Small intestine (tissue), 7 donors: ENCODE measurements around the gene SIK3. TPM values are rescaled to one million over a fixed set of nuclear protein-coding genes. Genes with fewer than 3 reads are reported as not detected.

Experiments used
- DNase-seq, 2 donors: peaks; one replicate each; pipeline versions ENCODE4 v3.0.0 to v3.0.0-alpha.2; 2013
- FAIRE-seq: peaks from 2 replicates; lab custom pipeline; 2012; peaks lifted over from hg19 to GRCh38; lab: Jason Lieb, UNC
- H3K27ac ChIP-seq, 3 donors: one replicate each; pipeline ENCODE4 v1.5.1; 2013; ENCODE audit warnings: low read length in 2 of 3, mild to moderate bottlenecking in 2 of 3, control low read depth in 1 of 3, inconsistent platforms in 1 of 3, low read depth in 1 of 3, moderate library complexity in 1 of 3
- H3K27me3 ChIP-seq, 3 donors: one replicate each; pipeline ENCODE4 v1.6.1; 2013; ENCODE audit warnings: low read length in 3 of 3, inconsistent platforms in 1 of 3; ENCODE audit not compliant: control insufficient read depth in 3 of 3, insufficient read depth in 3 of 3
- H3K36me3 ChIP-seq, 3 donors: one replicate each; pipeline ENCODE4 v1.6.1; 2013; ENCODE audit warnings: low read length in 3 of 3, inconsistent platforms in 1 of 3, low read depth in 1 of 3, mild to moderate bottlenecking in 1 of 3, moderate library complexity in 1 of 3; ENCODE audit not compliant: control insufficient read depth in 3 of 3, insufficient read depth in 2 of 3
- H3K4me1 ChIP-seq, 3 donors: one replicate each; pipeline ENCODE4 v1.6.1; 2013; ENCODE audit warnings: low read length in 2 of 3, inconsistent platforms in 1 of 3, low read depth in 1 of 3, mild to moderate bottlenecking in 1 of 3, moderate library complexity in 1 of 3; ENCODE audit not compliant: control insufficient read depth in 3 of 3, insufficient read depth in 2 of 3
- H3K4me3 ChIP-seq, 3 donors: one replicate each; pipeline ENCODE4 v1.5.1; 2013; ENCODE audit warnings: low read length in 3 of 3, control low read depth in 1 of 3, inconsistent platforms in 1 of 3, low read depth in 1 of 3, mild to moderate bottlenecking in 1 of 3, moderate library complexity in 1 of 3
- H3K9me3 ChIP-seq, 2 donors: one replicate each; pipeline ENCODE4 v1.6.1; 2013; ENCODE audit warnings: low read depth in 1 of 2, low read length in 1 of 2; ENCODE audit not compliant: control insufficient read depth in 2 of 2, insufficient read depth in 1 of 2
- WGBS, 3 donors: extraction: QIAGEN DNeasy Blood & Tissue Kit; methylation state at CpG; one replicate each; pipeline ENCODE4 v1.1.7; 2013; 5-methylcytosine and 5-hydroxymethylcytosine counted together
- polyA plus RNA-seq, 4 donors: library from polyadenylated mRNA; stranded (reverse) in 3 of 4; unstranded in 1 of 4; fragments of 200-250 nt in 3 of 4; fragments of 120-200 nt in 1 of 4; gene quantifications; one replicate each; pipeline versions ENCODE4 v1.2.1 to v1.2.3, GENCODE V29; 2013
- donor health status: healthy with polysubstance abuse.
- donor health status: control.
- donor health status: control.
- donor health status: Bipolar disorder and iron deficiency.
- donor health status: healthy.

Gene SIK3
- polyA plus RNA-seq, 4 donors, result 4.9 to 35.3 (median 9.0) TPM

DNA sequence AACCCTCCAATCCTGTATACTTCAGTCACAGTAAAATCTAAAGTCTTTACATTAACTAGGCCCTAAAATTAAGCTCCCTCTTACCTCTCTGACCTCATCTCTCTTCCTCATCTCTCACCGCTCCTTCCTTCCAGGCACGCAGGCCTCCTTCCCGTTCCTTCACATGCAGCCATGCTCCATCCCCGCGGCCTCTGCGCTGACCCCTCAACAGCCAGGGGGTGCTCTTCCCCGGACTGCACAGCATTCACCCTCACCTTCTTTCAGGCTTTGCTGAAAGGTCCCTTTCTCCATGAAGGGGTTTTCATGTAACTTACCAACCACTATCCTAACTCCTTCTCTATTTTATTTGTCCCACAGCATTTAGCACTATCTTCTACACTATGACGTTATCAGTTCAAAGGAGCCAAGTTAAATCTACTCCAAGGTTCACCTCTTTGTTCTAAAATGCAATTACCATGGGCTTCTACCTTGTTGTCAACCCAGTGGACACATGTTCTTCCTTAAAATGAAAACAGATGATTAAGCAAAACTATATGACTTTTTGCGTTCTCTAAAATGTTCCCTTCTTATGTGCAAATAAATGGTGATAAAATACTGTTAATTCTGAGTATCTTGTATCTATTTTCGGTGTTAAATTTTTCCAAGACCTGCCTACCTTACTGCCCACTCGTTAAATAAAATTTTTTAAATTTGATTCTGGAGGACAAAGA is 203.0 kb downstream of the SIK3 start:
- peak in 1 of 2 donors; percentile 40 for DNase-seq
- Histone ChIP-seq H3K27me3 (no peaks in the 10 kb centered on the region), H3K4me1 (no peaks in the 10 kb centered on the region), H3K4me3 (no peak overlapping the region), H3K36me3 (peaks cover 2 to 30% (median 13%) of the 10 kb centered on the region in 3 donors), H3K27ac (no peak overlapping the region), H3K9me3 (peaks cover 2 to 3% of the 10 kb centered on the region in 2 donors)
- no peak for FAIRE-seq
- WGBS, 3 donors, result 47 to 70% (median 63%) methylated on average over 11 of the region's 11 CpGs

DNA sequence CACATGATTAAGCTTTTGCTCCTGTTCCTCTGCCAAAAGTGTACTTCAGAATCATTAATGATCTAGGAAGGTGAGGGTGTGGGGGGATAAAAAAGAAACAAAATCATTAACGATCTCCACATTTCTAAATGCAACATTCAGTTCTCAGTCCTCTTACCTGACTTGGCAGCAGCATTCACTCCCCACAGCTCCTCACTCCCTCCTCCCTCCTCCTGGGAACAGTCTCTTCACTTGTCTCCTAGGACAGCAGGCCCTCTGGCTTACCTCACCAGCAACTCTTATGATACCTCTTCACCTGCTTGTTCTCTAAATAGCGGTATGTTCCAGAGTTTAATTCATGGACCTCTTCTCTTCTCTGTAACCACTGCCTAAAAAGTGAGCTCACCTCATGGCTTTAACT is 204.3 kb downstream of the SIK3 start:
- Histone ChIP-seq H3K9me3 (no peaks in the 10 kb centered on the region), H3K36me3 (peaks cover 2 to 32% (median 13%) of the 10 kb centered on the region in 3 donors), H3K4me1 (no peaks in the 10 kb centered on the region), H3K27me3 (no peaks in the 10 kb centered on the region), H3K4me3 (no peak overlapping the region), H3K27ac (no peak overlapping the region)
- FAIRE-seq (no peak), DNase-seq (no peak)
- WGBS, 3 donors, result 82 to 91% (median 86%) methylated on average over 2 of the region's 2 CpGs

DNA sequence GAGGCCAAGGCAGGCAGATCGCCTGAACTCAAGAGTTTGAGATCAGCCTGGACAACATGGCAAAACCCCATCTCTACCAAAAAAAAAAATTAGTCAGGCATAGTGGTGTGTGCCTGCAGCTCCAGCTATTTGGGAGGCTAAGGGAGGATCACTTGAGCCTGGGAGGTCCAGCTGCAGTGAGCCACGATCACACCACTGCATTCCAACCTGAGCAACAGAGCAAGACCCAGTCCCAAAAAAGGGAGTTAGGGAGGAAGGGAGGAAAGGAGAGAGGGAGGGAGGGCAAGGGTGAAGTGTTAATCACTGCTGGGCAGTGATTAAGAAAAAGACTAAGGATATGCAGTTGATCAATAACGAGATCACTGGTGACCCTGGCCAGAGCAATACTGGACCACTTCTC is 204.8 kb downstream of the SIK3 start:
- no peak overlapping the region for H3K4me3 ChIP-seq
- peaks cover 2 to 32% (median 13%) of the 10 kb centered on the region in 3 donors for H3K36me3 ChIP-seq
- DNase-seq (no peak), FAIRE-seq (no peak)
- H3K4me1 ChIP-seq, result no peaks in the 10 kb centered on the region
- no peak overlapping the region for H3K27ac ChIP-seq
- H3K27me3 ChIP-seq, result no peaks in the 10 kb centered on the region
- 85 to 93% (median 92%) methylated on average over 3 of the region's 3 CpGs for WGBS, 3 donors
- H3K9me3 ChIP-seq, result no peaks in the 10 kb centered on the region

DNA sequence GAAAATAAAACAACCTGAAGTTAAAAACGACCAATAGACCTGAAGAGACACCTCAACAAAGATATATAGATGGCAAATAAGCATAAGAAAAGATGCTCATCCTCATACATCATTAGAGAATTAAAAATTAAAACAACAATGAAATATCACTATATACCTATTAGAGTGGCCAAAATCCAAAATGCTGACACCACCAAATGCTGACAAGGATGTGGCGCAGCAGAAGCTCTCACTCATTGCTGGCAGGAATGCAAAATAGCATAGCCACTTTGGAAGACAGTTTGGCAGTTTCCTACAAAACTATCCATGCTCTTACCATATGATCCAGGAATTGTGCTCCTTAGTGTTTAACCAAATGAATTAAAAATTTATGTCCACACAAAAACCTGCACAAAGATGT is 205.9 kb downstream of the SIK3 start:
- Histone ChIP-seq H3K9me3 (no peaks in the 10 kb centered on the region), H3K27ac (no peak overlapping the region), H3K4me3 (no peak overlapping the region), H3K27me3 (no peaks in the 10 kb centered on the region), H3K4me1 (no peaks in the 10 kb centered on the region), H3K36me3 (peaks cover 2 to 29% (median 13%) of the 10 kb centered on the region in 3 donors)
- WGBS, 3 donors, result 79 to 85% (median 84%) methylated on average over 2 of the region's 2 CpGs
- no peak for FAIRE-seq
- no peak for DNase-seq

DNA sequence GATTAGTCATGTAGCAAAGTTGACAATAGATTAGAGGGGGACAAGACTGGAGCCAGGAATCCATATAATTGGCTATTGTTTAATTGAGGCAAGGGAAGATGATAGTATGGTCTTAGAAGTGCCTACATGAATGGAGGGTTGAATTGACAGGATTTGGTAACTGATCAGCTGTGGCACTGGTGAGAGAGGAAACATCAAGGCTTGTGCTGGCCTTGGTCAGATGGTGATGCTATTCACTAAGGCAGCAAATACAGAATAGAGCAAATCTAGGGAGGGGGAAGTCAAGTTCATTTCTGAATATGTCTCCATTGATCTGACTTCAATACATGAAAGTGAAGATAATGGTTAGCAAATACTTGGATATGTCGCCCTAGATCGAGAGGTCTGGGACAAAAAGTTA is 206.5 kb downstream of the SIK3 start:
- H3K27ac ChIP-seq, result no peak overlapping the region
- peaks cover 2 to 24% (median 10%) of the 10 kb centered on the region in 3 donors for H3K36me3 ChIP-seq
- 55 to 94% (median 72%) methylated on average over 2 of the region's 2 CpGs for WGBS, 3 donors
- H3K27me3 ChIP-seq, result no peaks in the 10 kb centered on the region
- DNase-seq (no peak), FAIRE-seq (no peak)
- H3K4me1 ChIP-seq, result no peaks in the 10 kb centered on the region
- no peaks in the 10 kb centered on the region for H3K9me3 ChIP-seq
- H3K4me3 ChIP-seq, result no peak overlapping the region

DNA sequence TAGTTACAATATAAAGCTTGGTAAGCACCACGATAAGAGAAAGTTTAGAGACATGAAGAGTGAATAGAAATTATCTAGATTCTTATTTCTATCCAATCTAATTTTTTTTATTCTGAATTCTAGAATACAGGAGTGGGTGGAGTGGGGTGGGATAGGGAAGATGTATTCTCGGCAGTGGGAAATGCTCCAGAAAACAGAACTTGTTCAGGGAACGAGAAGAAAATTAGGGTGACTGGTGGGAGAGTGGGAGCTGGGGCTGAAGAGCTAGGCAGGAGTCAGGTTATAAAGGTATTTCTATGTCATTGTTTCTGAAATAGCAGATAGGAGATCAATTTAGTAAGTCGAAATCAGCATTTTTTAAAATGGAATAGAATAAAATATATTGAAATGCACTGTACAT is 207.6 kb downstream of the SIK3 start:
- Histone ChIP-seq H3K9me3 (no peaks in the 10 kb centered on the region), H3K4me3 (no peak overlapping the region), H3K27me3 (no peaks in the 10 kb centered on the region), H3K36me3 (peaks cover 2 to 16% (median 5%) of the 10 kb centered on the region in 3 donors), H3K4me1 (no peaks in the 10 kb centered on the region), H3K27ac (no peak overlapping the region)
- WGBS, 3 donors, result 80 to 93% (median 92%) methylated on average over 4 of the region's 4 CpGs
- no peak for DNase-seq
- no peak for FAIRE-seq

DNA sequence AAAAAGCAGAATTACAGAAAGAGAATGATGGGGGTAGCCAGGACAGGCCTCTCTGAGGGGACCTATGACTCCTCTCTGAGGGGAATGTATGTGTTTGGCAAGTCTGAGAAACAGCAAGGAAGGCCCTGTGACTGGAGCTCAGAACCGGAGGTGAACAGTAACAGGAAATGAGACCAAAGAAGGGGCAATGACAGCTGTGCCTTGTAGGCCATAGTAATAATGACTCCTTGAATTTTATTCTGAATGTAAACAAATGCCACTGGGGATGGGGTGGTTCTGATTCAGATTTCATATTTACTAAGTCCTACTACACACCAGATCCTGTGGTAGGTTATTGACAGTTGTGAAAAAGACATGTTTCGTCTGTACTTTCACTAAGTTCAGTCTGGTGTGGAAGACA is 208.0 kb downstream of the SIK3 start:
- DNase-seq (peak in 1 of 2 donors; percentile 12), FAIRE-seq (no peak)
- no peaks in the 10 kb centered on the region for H3K4me1 ChIP-seq
- peaks cover 2 to 16% (median 4%) of the 10 kb centered on the region in 3 donors for H3K36me3 ChIP-seq
- H3K4me3 ChIP-seq, result no peak overlapping the region
- H3K27me3 ChIP-seq, result no peaks in the 10 kb centered on the region
- H3K9me3 ChIP-seq, result no peaks in the 10 kb centered on the region
- WGBS, 3 donors, result 60 to 81% (median 65%) methylated on average over 2 of the region's 2 CpGs
- no peak overlapping the region for H3K27ac ChIP-seq

DNA sequence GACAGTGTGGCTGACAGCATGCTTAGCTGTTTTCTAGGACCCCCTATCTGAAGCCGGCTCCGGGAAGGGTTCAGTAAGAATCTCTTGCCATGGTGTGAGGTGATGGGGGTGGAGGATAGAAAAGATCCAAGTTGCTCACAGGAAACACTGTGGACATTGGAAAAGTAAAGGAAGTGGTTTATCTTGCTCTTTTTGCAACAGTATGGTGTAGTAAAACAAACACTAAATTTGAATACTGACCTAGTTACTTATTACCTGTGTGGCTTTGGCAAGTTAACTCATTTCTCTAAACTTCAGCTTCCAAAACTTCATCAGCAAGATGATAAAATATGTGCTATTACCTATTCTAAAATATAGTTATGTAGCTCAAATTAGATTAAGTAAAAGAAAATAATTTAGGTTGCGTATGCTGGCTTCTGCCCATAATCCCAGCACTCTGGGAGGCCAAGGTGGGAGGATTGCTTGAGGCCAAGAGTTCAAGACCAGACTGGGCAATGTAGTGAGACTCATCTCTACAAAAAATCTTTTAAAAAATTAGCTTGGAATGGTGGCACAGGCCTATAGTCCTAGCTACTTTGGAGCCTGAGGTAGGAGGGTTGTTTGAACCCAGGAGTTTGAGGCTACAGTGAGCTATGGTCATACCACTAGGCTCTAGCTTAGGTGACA is 209.2 kb downstream of the SIK3 start:
- Histone ChIP-seq H3K27ac (no peak overlapping the region), H3K27me3 (no peaks in the 10 kb centered on the region), H3K4me1 (no peaks in the 10 kb centered on the region), H3K9me3 (no peaks in the 10 kb centered on the region), H3K36me3 (peaks cover 2 to 19% (median 4%) of the 10 kb centered on the region in 3 donors), H3K4me3 (no peak overlapping the region)
- DNase-seq (no peak), FAIRE-seq (no peak)
- 92 to 96% (median 95%) methylated on average over 3 of the region's 3 CpGs for WGBS, 3 donors
